GM19025 (cell line): ENCODE data around the gene SLC45A3.

ENCODE experiments used
- ATAC-seq: cut with Tn5 transposase; IDR thresholded peaks from one replicate; pipeline ENCODE4 v1.9.1; 2021; ENCODE audit warnings: mild to moderate bottlenecking, low read depth, moderate library complexity; ENCODE audit not compliant: unreplicated experiment

The SLC45A3 gene

DNA sequence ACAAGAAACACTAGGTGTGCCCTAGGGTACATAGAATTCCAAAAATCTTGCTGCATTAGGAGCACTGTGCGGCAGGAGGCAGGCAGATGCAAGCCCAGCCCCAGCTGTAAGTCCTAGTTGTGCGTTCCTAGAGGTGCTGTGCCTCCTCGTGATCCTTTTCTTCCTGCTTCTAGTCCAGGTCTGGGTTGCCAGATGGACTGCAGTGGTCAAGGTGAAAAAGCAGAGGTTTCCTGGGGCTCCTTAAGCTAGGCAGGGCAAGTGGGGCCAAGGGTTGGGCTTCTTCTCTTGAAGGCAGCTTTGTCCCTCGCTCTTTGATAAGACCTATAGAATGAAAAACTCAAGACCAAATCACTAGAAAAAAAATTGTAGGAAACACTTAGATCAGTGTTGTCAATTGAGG lies 21.6 kb upstream of the SLC45A3 start:
- ATAC-seq, result no peak

GRCh38 chr1:205701420-205701819 lies 21.1 kb upstream of the SLC45A3 start:
- ATAC-seq, result no peak

GRCh38 chr1:205700865-205701401 lies 20.6 kb upstream of the SLC45A3 start:
- no peak for ATAC-seq

GRCh38 chr1:205699416-205699815 lies 19.1 kb upstream of the SLC45A3 start:
- no peak for ATAC-seq

DNA sequence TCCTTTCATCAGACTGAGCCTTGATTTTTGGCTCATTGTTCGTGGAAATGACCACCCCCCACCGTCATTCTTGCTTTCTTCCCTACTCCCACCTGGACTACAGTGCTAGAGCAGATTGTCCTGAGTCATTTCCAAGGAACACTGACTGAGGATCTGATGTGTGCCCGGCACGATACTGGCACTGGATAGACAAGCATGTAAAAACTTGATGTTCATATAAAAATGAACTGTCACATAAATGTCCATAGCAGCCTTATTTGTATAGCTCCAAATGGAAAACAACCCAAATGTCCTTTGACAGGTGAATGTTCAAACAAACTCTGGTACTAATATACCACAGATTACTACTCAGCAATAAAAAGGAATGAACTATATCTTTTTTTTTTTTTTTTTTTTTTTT lies 18.6 kb upstream of the SLC45A3 start:
- no peak for ATAC-seq

GRCh38 chr1:205693421-205693991 lies 13.2 kb upstream of the SLC45A3 start:
- no peak for ATAC-seq

GRCh38 chr1:205692423-205692822 lies 12.1 kb upstream of the SLC45A3 start:
- no peak for ATAC-seq

DNA sequence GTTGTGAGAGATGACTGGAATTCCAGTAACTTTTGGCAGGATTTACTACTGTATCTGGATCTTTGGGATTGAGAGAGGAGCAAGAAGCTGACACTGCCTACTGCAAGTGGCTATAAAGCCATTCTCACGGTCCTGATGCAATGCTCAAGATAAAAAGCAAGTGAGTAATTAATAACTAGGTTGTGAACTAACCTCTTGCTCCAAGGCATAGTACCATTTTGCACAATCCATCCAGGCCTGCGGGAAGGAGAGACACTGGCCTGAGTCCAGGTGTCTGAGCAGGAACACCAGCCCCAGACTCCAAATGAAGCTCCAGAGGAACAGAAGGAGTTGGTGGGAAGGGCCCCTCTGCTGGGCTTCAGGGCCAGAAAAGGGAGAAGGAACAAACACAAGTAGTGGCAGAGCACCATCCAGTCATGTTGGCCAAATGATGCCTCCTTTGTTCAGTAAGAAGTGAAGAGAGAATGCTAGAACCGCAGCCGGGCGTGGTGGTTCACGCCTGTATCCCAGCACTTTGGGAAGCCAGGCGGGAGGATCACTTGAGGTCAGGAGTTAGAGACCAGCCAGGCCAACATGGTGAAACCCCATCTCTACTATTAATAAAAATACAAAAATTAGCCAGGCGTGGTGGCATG lies 9.9 kb upstream of the SLC45A3 start:
- ATAC-seq, result no peak

GRCh38 chr1:205689479-205689878 lies 9.2 kb upstream of the SLC45A3 start:
- no peak for ATAC-seq

GRCh38 chr1:205688171-205689080 lies 8.1 kb upstream of the SLC45A3 start:
- ATAC-seq, result no peak

- ATAC-seq, result no peak
Measured at GRCh38 chr1:205687242-205687641, 6.9 kb upstream of the SLC45A3 start.

DNA sequence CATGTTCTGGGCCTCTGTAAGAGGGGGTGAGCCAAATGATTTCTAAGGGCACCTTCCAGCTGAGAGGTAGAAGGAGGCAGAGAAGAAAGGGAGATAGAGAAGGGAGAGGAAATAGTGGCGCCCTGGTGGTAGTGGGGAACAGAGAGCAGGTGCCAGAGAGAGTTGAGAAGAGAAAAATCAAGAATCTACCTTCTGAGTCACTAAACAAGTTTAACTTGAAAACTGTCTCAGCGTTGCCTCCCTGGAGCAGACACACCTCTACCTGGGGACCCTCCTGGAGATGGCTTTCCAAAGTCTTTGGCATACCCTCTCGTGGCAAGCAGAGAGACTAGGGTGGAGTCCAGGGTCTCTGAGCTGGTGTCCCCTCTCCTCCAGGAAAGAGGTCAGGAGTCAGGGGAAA lies 1.1 kb upstream of the SLC45A3 start:
- no peak for ATAC-seq

- no peak for ATAC-seq
Measured at GRCh38 chr1:205678286-205679111, 1.8 kb downstream of the SLC45A3 start.

DNA sequence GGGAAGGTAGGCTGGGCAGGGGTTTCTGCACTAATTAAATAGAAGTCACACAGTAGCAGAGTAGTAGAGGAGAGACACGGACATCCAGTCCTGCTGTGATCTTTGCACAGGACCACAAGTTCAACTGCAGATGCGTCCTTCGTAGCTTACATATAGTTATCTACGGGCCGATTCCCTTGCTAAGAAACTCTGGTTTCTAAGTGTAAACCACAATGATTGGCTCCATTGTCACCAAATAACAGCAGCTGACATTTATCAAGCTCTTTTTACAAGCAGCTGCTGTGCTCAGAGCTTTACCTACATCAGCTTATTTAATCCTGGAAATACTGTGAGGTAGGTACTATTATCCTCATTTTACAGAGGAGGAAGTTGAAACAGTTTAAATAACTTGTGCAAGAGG lies 3.1 kb downstream of the SLC45A3 start:
- ATAC-seq, result no peak

- no peak for ATAC-seq
Measured at GRCh38 chr1:205676597-205676996, 3.7 kb downstream of the SLC45A3 start.

- no peak for ATAC-seq
Measured at GRCh38 chr1:205676002-205676401, 4.3 kb downstream of the SLC45A3 start.

- no peak for ATAC-seq
Measured at GRCh38 chr1:205675247-205675646, 5.1 kb downstream of the SLC45A3 start.

GRCh38 chr1:205672970-205673369 lies 7.3 kb downstream of the SLC45A3 start:
- no peak for ATAC-seq

DNA sequence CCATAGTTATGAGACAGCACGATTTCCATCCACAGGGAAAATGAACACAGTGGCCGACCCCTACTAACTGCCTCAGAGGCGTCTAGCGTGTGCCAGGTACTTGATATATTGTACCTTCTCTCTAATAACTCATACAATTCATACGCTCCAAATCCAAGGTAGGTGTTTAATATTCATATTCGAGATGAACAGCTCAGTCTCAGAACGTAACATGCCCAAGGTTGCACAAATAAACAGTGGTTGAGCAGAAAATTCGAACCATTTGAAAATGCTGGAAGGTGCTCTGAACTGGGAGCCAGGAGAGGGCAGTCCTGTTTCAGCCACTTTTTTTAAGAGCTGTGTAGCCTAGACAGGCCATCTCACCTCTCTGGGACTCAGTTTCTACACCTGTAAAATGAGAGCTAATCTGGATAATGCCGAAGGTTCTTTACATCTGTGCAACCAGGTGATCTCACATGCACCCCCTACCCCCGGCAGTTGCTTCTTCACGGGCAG lies 7.9 kb downstream of the SLC45A3 start:
- ATAC-seq, result no peak
